HL-60/S4 treated with retinoic acid at 250 ng/mL for 4 days and 3 days (cell line): ENCODE data around the gene TRAF3IP1.

Experiments used
- in situ Hi-C: fragments of 300-500 bp; cut with MboI; formaldehyde crosslinking; loops from 2 replicates; pipeline ENCODE4 v1.7.0; 2022; ENCODE audit warnings: low sequenced_read_pairs

TRAF3IP1 gene

DNA sequence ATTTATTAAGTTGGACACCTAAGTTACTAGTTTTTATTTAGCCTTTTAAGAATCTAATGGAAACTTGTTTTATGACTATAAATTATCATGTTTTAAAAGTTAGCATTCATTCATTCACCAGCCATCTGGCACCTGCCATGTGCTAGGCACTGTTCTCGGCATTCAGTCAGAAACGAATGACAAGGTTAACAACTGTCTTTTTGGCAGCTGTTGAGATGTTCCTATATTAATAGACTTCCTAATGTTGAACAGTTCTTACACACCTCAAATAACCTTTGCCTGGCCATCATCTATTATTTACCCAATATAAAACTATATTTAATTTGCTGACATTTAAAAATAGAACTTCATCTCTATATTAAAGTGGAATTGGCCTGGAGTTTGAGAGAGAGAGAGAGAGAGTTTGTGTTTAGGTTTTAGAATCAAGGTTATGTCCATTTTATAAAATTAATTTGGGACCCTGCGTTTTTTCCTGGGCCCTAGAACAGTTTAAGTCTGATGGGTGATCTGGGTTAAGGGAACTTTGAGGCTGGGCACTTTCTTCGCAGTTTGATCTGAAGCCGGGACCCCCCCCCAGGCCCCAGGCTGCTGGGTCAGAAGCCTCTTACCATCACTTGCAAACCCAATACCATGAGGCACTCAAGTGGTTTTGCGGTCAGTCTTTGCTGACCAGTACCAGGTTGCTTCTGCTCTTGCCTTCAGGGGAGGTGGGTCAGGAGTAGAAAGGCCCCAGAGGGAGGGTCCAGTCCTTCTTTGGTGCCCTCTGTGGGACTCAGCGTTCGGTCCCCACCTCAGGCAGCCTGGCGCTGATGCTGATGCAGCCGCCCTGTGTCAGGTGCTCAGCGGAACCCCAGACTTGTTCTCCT, 58.1 kb downstream of the TRAF3IP1 start:
- in situ Hi-C loops = no loop called here

DNA sequence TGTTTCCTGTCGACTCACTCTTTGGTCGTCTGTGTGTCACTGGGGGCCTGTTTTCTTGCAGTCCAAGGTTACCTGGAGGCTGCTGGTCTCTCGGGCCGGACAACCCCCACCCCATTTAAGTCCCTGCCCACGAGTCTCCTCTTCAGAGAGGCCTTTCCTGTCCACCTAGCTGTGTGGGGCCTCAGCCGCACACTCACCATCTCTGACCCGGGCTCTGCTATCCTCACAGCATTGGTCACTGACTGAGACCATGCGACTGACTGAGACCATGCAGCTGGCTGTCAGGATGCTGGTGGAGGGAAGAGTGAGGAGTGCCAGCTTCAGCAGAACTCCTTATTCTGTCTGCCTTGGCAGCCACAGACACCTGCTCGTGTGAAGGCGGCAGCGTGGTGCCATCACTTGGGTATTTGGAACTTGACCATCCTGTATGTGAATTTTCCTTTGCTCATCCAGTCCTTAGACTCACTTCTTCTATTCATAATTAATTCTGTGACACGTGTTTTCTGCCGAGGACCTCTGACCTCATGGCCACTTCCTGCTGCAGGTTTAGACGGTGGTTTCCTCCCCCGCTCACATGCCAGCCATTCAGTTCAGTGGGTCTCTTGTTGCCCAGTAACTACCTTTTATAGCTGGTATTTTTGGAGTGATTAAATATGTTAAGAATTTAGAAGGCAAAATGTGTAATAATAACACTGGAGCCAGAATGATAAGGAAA, 58.9 kb downstream of the TRAF3IP1 start:
- in situ Hi-C loops = no loop called here

DNA sequence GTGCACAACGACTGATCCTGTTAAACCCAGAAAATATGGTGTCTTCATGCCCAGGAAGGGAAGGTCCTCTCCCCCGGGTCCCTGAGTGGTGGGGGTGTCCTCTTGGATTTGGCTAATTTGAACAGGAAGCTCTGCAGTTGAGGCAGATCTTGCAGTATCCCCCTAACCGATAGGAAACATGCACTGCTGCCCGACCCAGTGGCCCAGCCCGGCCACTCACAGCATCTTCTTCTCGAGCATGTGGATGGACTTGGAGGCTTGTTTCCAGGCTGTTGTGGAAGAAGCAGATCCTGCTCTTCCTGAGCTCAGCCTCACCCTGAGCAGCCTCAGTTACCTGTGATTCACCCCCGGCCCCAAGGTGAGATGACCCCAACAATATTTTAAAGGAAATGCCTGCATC, 60.0 kb downstream of the TRAF3IP1 start:
- in situ Hi-C loops = no loop called here

DNA sequence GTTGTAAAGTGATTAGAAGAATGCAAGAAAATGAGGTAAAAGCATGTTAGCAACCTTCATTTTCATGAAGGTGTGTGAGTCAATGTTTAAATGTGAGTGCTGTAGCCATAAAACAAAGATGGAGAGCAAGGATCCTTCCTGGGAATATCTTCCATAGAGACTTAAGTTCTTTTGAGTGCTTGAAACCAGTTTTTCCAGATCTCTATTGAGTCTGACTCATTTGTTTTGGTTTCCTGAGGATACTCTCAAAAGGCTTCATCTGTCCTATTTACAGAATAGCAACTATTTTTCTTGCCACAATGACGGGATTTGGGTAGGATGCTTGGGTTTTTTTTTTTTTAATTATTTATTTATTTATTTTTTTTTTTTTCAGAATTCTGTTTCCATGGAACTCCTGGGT, 60.5 kb downstream of the TRAF3IP1 start:
- in situ Hi-C loops = no loop called here

DNA sequence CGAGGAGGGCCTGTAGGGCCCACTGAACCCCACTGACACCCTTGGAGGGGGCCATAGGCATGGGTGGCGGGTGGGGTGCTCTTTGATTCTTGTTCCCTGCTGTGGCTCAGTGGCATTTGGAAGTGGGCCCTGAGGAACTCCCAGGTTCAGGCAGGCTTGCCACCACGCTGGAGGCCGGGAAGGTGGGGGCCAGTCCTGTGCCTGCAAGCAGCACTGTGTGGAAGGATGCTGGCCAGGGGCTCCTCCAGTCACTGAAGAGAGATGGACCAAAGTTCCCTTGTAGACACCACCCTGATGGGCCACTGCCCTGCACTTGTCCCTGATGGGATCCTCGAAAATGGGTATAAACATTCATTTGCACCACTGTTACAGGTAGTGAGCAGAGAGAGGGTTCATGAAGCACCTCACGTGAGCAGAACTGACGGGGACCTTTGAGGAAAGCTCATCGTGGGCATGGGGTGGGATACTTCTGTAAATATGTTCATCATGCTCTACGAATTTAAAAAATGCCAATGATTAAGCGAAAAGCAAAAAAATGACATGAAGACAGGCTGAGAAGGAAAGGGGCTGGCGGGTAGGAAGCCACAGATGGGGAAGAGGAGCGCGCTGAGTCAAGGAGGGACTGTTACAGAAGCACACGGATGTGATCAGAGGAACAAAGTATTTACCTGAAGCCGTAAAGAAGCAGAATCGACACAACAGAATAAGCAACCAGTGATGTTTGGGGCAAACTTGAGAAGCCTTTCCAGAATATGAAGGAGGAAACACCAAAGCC, 61.2 kb downstream of the TRAF3IP1 start:
- in situ Hi-C loops = no loop called here

DNA sequence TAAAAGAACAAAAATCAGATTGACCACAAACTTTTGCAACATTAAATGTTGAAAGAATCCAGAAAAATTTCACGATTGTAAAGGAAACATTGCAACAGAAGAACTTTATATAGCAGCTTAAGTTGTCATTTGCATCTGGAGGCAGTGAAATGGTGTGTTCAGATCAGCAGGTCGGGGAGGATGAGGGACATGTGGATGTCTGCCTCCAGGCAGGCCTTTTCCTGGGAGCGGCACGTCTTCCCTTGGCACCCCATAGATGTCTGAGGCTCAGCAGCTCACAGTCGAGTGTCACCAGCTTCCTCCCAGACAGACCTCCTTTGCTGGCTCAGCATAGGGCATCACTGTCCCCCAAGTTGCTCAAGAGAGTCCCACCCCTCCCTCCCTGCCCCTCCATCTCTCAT, 62.1 kb downstream of the TRAF3IP1 start:
- in situ Hi-C loops = no loop called here

DNA sequence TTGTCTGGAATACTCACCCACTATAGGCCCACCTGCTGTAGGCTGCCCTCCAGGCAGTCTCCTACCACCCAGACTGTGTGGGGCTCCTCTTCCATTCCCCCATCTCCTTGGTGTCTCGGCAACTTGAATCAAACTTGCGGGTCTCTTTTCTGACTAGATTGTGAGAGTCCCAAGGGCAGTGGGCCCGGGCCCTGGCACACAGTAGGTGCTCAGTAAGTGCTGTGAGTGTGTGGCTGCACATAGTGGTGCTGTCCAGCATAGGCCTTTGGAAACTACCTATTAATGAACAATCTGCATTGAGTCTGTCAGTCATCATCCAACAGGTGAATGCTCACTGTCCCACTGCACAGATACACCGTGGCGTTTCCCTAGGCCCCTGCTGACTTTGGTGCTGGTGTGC, 62.8 kb downstream of the TRAF3IP1 start:
- in situ Hi-C loops = no loop called here

DNA sequence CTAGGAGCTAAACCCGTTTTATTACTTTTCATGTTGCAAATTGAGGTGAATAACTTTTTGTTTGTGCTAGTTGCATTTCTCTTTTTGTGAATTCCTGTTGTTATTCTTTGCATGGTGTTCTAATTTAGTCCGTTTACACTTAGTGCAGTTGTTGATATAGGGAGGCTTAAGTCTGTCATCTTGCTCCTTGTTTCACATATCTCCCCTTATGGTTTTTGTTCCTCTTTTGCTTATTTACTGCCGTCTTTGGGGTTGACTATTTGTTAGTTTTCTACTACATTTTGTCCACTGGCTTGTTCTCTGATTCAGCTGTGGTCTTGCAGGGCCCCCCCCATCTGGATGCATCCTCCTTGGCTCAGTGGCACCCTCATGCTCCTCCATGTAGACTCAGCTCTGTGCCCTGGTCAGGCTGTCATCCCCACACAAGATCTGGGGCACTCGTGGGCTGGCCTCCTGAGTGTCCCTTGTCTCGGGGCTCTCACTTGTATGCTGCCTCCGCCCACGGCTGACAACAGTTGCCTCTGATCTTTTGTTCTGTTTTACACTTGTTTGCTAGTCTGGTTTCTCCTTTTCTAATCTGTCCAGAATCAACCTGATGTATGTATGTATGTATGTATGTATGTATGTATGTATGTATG, 63.5 kb downstream of the TRAF3IP1 start:
- in situ Hi-C loops = no loop called here

DNA sequence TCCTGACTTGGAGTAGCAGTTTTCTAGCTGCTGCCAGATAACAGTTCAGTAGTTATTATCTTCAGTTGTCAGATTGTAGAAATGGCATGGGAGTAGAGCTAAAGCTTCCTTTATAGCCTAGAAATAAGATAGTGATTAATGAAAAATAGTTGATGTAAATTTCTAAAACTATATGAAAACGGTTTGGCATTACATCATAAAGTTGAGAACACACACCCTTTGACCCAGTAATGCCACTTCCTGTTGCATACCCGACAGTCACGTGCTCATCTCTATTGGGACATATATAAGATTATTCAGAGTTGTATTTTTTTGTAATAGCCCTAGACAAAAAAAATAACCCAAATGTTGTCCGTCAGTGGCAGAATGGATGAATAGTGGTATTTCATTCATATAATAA, 67.0 kb downstream of the TRAF3IP1 start:
- in situ Hi-C loops = no loop called here

DNA sequence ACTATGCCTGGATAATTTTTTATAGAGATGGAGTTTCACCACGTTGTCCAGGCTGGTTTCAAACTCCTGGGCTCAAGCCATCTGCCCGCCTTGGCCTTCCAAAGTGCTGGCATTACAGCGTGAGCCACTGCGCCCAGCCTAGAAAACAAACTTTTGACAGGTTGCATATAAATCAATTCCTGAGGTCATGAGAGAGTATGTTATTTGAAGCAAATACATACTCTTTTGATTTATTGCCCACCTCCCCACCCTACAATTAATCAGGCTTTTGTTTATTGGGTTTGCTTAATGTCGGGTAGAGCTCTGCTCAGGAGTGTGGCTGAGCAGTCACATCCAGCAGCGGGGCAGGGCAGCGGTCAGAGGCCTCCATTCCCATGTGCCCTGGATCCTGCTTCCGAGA, 68.5 kb downstream of the TRAF3IP1 start:
- in situ Hi-C loops = no loop called here

DNA sequence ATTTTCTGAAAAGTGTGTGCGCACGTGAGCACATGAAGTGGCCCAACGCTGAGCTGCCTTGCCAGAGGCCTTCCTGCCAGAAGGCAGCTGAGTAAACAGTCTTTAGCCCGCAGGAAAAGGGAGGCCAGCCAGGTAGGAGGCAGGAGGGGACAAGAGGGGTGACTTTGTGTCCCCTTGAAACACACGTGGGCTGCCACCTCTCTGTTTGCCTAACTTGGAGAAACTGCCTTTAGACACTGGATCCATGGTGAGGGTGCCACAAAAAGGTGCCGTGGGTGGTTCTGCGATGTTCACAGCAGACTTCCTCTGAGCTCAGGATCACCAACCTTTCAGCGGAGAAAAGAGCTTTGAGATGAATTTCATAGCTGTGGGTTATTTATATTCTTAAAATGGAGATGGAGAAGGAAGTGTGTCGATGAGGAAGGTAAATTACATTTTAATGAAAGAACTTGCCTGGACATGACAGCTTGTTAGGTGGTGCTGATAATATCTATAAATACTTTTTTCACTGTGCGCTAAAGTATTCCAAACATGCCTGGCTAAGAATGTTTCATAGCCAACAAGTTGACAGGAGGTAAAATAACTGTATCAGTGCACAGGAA, 69.8 kb downstream of the TRAF3IP1 start:
- in situ Hi-C loops = no loop called here

DNA sequence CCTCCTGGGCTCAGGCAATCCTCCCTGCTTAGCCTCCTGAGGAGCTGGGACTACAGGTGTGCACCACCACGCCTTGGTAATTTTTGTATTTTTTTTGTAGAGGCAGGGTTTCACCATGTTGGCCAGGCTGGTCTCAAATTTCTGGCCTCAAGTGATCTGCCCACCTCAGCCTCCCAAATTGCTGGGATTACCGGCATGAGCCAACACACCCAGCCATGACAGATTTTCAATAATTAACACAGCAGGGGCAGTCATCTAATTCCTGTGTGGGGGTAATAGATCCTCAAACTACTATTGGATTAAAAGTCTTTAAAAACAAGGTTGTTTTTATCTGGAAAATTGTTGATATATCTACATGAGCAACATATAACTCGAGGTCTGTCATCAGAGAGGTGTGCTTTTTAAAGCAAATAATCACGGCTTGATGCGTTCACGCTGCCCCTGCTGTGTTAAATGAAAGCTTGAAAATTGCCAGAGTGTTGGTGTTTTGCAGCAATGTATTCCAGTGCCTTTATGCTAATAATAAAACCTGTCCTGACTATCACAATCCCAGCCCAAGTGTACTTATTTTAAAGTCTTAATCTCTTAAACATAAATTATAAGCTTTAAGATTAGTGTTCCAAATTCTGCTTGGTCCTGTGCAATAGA, 70.8 kb downstream of the TRAF3IP1 start:
- in situ Hi-C loops = no loop called here

DNA sequence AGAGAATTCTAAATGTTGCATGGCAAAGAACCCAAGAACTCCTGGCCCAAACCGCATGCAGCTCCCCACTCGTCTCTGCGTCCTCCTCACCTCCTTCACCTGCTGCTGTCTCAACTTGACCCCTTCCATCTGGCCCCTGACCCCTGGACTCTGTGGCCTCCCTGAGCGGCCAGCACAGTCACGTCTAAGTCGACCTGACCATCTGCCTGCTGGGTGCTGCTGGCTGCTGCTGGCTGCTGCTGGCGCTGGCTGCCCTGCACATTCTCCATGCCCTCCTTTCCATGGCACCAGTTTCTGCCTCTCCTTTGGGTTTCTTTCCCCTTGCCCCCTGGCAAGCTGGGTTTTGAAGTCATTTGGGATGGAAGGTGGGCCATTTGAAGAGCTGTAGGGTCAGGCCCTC, 76.3 kb downstream of the TRAF3IP1 start:
- in situ Hi-C loops = no loop called here

DNA sequence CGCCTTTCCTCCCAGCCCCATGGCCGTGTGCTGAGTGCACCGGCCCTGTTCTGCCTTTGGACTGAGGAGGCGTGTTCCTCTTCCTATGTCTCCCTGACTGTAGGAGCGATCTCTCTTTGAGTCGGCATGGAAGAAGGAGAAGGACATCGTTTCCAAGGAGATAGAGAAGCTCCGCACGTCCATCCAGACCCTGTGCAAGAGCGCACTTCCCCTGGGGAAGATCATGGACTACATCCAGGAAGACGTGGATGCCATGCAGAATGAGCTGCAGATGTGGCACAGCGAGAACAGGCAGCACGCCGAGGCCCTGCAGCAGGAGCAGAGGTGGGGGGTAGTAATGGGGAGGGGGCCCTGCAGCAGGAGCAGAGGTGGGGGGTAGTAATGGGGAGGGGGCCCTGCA, 77.0 kb downstream of the TRAF3IP1 start:
- in situ Hi-C loops = no loop called here

DNA sequence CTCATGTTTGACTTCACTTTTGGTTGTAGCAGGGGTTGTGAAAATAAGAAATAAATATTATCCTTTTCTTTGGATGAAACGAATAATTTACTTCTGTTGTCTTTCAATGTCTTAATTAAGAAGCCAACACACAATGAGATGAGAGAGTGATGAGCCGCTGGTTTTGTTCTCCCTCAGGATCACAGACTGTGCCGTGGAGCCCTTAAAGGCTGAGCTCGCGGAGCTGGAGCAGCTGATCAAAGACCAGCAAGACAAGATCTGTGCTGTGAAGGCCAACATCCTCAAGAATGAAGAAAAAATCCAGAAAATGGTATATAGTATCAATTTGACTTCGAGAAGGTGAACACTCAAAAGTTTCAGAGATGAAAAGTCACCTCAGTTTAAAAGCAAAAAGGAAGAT, 78.3 kb downstream of the TRAF3IP1 start:
- in situ Hi-C loops = no loop called here

DNA sequence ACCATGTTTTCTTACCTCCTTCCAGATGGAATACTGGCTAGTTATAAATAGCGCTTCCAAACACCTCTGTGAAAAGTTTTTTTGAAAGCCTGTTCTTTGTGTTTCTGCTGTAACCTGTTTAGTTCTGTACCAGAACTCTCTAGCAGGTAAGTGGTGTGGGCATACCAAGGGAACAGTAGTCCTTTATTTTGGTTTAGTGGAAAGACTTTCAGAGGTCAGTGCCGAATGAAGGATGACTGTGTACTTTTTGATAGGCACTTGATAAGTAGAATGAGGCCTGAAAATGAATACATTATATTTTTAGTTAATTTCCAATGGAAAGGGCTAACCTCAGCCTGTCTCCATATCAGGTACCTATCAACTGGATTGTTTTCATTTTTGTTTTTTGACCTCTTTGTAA, 78.8 kb downstream of the TRAF3IP1 start:
- in situ Hi-C loops = no loop called here

DNA sequence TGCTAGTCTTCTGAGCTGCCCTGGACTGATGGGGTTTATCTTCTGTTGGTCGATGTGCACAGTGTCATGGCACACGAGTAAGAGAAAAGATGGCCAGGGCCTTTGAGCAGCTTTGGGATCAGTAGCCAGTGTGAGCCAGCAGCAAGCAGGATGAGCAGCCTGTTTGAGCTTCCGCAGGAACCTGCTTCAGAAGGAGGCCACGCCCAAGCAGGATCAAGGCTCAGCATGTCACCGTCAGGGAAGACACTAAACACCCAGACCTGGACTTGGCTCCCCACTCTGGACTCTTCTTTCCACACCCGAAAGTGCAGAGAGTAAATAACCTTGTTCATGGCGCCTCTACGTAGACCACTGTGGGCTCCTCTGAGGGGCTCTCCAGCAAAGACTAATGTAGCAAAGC, 81.2 kb downstream of the TRAF3IP1 start:
- in situ Hi-C loops = no loop called here

DNA sequence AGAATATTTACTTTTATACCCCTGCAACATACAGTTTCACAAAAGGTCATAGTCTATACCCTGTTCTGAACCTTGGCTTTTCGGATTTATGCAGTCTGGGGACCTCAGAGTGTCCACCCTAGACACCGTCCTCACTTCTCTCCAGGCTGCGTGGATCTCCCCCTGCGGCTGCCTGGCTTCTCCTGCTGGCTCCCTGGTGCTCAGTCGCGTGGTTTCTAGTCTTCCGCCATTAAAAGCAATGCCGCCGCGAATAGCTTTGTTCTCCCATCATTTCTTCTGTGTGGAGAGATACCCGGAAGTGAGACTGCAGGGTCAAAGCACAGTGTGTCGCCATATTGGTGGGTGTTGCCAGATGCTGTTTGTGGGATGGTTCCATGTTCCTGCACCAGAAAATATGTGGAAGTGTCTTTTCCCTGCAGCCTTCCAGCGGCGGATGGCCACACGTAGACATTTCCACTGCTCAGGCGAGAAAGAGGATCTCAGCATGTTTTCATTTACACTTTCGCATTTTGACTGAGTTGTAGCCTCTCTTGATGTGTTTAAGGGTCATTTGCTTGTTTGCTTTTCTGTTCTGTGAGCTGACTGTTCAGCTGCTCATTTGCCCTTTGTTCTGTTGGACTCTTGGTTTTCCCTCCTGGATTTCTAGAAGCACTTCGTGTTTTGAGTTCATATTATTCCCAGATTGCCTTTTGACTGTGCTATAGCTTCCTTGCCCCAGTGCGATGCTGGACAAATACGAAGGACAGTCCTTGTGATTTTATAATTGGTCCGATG, 83.5 kb downstream of the TRAF3IP1 start:
- in situ Hi-C loops = no loop called here

DNA sequence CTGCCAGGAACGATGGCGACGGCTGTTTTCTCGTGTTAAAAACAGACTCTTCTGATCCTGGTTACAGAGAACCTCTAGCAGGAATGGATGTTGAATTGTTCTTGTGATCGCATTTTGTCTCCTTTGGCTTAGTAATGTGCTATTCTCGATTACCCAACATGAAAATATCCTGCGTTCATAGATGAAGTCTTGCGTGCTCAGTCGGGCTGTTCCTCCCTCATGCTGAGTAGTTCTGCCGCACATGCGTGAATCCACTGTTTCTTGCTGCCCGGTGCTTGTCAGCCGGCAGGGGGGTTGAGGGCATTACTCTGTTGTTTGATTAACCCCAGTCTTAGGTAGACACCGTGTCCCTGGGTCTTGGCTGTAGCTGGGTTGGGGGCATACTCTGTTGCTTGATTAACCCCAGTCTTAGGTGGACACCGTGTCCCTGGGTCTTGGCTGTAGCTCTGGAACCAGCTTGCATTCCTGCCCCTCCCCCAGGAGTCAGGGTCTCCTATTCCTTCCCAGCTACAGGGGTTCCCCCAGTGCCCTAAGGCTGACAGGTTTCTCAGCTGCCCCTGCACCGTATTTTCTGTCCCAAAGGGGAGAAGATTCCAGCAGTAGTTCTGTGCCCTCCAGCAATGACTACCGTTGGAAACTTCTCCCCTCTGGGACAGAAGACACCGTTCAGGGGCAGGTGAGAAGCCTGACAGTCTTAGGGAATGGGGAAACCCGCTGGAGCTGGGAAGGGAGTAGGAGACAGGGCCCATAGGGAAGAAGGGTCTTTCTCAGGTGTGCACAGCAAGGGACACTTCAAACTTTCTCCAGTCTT, 84.3 kb downstream of the TRAF3IP1 start:
- in situ Hi-C loops = no loop called here
